Activated naive CD4-positive, alpha-beta T cell treated with anti-CD3 and anti-CD28 coated beads, Interleukin-2, amount 50 U/mL, for 24 hours (primary cell): ENCODE results near the gene CNIH2.
A peak's percentile ranks its signal among the peaks of the same experiment; 100 is the strongest.
"Not testable (repeated sequence)": the region's sequence is repeated elsewhere in the genome, so short reads cannot be mapped to it uniquely, and the experiment has no call there.

ENCODE experiments used
- H3K27ac Mint-ChIP-seq: one replicate; pipeline ENCODE4 v1.8.0; 2021; ENCODE audit warnings: mild to moderate bottlenecking, mixed read lengths
- H3K27me3 Mint-ChIP-seq: one replicate; pipeline ENCODE4 v1.8.0; 2021; ENCODE audit warnings: mixed read lengths
- H3K36me3 Mint-ChIP-seq: one replicate; pipeline ENCODE4 v1.8.0; 2021; ENCODE audit warnings: mixed read lengths
- H3K4me1 Mint-ChIP-seq: one replicate; pipeline ENCODE4 v1.8.0; 2021; ENCODE audit warnings: mixed read lengths
- H3K4me3 Mint-ChIP-seq: one replicate; pipeline ENCODE4 v1.8.0; 2021; ENCODE audit warnings: mild to moderate bottlenecking, mixed read lengths
- H3K9me3 Mint-ChIP-seq: one replicate; pipeline ENCODE4 v1.8.0; 2021; ENCODE audit warnings: mixed read lengths

Gene CNIH2

DNA sequence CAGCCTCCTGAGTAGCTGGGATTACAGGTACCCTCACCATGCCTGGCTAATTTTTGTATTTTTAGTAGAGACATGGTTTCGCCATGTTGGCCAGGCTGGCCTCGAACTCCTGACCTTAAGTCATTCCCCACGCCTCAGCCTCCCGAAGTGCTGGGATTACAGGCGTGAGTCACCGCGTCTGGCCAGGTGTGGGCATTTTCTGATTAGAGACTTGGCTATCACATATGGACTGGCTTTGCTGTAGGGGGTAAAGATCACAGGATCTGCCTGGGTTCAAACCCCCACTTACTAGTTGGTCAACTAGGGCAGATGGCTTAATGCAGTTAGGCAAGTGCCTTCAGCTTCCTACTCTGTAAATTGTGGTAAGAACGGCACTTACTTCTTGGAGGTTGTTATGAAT lies 32.3 kb downstream of the CNIH2 start:
- Mint-ChIP-seq H3K27ac (no peak overlapping the region), H3K9me3 (no peaks in the 10 kb centered on the region), H3K36me3 (no peaks in the 10 kb centered on the region), H3K4me1 (peaks cover 25% of the 10 kb centered on the region), H3K27me3 (no peaks in the 10 kb centered on the region), H3K4me3 (no peak overlapping the region)

DNA sequence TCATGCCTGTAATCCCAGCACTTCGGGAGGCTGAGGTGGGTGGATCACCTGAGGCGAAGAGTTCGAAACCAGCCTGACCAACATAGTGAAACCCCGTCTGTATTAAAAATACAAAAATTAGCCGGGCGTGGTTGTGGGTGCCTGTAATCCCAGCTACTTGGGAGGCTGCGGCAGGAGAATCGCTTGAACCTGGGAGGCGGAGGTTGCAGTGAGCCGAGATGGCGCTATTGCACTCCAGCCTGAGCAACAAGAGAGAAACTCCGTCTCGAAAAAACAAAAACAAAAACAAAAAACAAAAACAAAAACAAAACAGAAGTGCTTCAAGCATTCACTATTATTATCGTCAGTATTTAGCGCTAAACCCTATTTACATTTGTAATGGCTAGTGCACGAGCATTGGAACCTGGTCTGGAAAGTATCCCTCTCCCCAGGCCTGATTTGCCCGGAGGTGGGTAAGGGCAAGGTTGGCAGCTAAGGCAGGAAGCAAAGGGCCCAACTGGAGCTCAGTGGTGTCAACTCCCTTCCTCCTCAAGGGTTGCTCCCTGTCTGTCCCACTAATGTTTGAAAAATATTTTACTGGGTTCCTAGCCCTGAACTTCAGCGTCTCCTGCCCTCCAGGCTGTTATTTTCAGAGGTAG lies 32.9 kb downstream of the CNIH2 start:
- not testable (repeated sequence) for H3K4me3 Mint-ChIP-seq, H3K9me3 Mint-ChIP-seq, H3K27me3 Mint-ChIP-seq, H3K36me3 Mint-ChIP-seq
- Mint-ChIP-seq H3K27ac (peak overlapping the region; percentile 23), H3K4me1 (peaks cover 31% of the 10 kb centered on the region)

DNA sequence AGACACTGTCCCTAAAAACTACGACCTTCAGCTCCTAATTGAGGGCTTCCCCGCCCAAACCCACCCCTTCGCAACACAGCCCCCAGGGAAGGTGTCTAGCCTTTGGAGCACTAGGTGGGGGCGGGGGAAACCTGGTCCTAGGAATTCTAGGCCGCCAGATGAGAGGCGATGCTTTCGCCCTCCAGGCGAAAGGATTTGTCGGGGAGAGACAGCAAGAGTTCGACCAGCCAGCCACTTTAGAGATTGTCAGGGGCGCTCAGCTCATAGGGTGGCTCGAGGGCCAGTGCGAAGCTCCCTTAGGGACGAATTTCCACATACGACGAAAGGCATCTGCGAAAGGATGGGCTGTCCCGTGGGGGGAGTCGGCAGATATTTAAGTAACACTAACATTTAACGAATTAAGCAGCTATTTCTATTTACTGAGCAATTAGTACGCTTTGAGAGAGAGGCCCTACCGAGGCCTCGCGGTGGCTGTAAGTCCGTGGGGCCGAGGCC lies 33.5 kb downstream of the CNIH2 start:
- Mint-ChIP-seq H3K27me3 (no peaks in the 10 kb centered on the region), H3K9me3 (no peaks in the 10 kb centered on the region), H3K36me3 (no peaks in the 10 kb centered on the region), H3K4me3 (peak overlapping the region; percentile 91), H3K4me1 (peaks cover 36% of the 10 kb centered on the region), H3K27ac (peak overlapping the region; percentile 92)

DNA sequence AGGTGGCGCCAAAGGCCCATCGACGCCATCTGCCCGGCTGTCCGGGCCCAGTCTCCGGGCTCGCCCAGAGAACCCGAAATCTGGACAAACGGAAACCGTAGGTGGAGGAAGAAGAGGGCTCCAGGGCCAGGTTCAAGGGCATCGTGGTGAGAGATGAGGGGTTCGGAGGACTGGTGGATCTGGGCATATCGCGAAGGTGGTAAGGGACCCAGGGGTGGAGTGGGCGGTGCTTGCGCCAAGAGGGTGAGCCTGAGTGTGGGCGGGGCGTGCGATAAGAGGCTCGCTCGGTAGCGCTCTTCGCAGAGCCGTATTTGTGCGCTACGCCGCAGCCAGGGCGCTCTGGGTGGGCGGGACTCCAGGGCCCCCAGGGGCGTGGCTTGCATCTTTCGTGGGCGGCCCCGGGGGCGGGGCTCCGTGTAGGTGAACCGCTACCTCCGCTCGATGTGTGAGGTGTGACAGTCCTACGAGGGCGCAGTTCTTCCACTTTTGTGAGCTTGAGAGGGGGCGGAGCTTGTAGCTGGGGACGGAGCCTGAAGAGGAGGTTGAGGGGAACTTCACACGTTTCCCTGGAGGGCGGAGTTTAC lies 34.1 kb downstream of the CNIH2 start:
- peak overlapping the region; percentile 91 for H3K4me3 Mint-ChIP-seq
- no peaks in the 10 kb centered on the region for H3K27me3 Mint-ChIP-seq
- H3K9me3 Mint-ChIP-seq, result no peaks in the 10 kb centered on the region
- peaks cover 36% of the 10 kb centered on the region for H3K4me1 Mint-ChIP-seq
- no peaks in the 10 kb centered on the region for H3K36me3 Mint-ChIP-seq
- peak overlapping the region; percentile 92 for H3K27ac Mint-ChIP-seq

DNA sequence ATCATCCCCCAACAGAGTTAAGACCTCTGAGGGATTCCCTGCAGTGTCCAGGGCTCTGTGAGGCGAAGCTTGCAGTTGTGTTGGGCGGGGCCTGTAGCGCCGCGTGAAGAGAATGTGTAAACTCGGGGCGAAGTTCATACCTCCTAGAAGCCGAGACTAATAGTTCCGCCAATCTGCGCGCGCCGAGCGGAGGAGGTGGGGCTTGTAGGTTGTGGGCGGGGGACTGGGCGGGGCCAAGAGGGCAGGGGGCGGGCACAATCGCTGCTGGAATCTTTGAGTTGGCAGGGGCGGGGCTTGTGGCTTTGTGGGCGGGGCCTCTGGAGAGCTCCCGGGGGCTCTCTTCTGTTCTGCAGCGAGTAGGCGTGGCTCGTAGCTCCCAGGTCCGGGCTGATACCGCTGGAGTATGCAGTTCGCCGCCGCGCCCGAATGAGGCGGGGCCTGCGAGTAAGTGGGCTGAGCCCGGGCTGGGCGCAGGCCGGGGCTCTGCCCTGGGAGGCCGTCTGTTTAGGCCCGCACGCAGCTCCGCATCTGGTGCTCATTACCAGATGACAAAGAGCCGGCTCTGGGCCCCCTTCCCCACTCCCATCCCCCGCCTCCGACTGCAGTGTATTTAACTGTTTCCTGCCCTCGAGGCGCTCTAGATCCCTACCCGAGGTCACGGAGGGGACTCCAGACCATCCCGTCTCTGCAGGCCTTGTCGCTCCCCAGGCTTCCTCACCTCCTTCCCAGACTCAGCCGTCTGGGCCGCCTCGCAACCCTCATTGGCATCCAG lies 34.8 kb downstream of the CNIH2 start:
- Mint-ChIP-seq H3K27me3 (no peaks in the 10 kb centered on the region), H3K36me3 (no peaks in the 10 kb centered on the region), H3K9me3 (no peaks in the 10 kb centered on the region), H3K4me3 (peak overlapping the region; percentile 91), H3K27ac (peak overlapping the region; percentile 92), H3K4me1 (peaks cover 42% of the 10 kb centered on the region)

DNA sequence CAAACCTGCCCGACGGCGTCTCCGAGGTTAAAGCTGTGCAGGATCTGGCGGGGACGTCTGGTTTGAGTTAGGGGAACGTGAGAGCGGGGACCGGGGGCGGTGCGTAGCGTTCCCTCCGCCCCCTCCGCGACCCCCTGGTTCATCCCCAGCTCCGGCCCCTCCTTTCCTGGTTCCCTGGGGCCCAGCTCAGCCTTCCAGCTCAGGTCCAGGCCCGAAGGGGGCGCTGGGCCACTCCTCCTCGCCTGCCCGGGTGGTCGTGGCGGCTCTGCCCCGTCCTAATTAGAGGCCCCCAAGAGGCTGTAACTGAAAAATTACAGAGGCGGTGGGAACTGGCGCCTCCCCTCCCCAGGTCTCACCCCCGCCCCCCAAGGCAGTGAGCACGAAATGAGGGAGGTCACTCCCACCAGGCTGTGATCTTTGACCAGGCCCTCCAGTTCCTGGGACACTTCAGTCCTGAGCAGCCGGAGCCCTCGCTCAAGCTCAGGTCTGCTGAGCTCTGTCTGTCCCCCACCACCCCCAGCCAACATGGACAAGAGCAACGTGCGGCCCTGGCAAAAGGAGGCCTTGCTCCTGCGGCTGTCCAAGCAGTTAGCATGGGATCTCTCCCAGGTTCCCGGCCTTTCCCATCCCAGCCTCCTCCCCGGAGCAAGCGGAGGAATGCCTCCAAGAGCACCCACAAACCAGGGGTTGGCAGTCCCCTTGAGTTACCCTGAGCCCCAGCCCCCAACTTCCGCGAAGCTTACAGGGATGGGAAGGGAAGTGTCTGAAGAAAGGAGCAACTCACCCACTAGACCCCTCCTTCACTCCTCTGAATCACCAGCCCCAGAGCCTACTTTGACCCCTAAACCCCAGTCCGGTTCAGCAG lies 35.6 kb downstream of the CNIH2 start:
- Mint-ChIP-seq H3K27ac (peak overlapping the region; percentile 91), H3K27me3 (no peaks in the 10 kb centered on the region), H3K4me1 (peaks cover 49% of the 10 kb centered on the region), H3K9me3 (no peaks in the 10 kb centered on the region), H3K36me3 (no peaks in the 10 kb centered on the region), H3K4me3 (peak overlapping the region; percentile 91)

DNA sequence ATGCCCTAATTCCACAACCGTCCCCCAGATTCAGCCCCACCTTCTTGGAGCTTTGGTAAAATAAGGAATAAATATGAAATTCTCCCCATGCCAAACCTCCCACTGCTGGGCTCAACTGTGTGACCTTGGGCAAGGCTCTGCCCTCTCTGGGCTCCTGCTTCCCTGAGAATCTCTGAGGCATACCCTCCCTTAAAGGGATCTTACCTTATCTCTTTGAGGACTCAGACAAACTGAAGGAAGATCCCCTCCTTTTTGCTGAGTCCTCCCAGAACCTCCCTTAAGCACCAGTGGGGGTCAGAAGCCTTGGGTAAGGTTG lies 36.2 kb downstream of the CNIH2 start:
- no peaks in the 10 kb centered on the region for H3K9me3 Mint-ChIP-seq
- peak overlapping the region; percentile 74 for H3K4me3 Mint-ChIP-seq
- no peaks in the 10 kb centered on the region for H3K36me3 Mint-ChIP-seq
- H3K4me1 Mint-ChIP-seq, result peaks cover 55% of the 10 kb centered on the region
- no peaks in the 10 kb centered on the region for H3K27me3 Mint-ChIP-seq
- H3K27ac Mint-ChIP-seq, result peak overlapping the region; percentile 91

DNA sequence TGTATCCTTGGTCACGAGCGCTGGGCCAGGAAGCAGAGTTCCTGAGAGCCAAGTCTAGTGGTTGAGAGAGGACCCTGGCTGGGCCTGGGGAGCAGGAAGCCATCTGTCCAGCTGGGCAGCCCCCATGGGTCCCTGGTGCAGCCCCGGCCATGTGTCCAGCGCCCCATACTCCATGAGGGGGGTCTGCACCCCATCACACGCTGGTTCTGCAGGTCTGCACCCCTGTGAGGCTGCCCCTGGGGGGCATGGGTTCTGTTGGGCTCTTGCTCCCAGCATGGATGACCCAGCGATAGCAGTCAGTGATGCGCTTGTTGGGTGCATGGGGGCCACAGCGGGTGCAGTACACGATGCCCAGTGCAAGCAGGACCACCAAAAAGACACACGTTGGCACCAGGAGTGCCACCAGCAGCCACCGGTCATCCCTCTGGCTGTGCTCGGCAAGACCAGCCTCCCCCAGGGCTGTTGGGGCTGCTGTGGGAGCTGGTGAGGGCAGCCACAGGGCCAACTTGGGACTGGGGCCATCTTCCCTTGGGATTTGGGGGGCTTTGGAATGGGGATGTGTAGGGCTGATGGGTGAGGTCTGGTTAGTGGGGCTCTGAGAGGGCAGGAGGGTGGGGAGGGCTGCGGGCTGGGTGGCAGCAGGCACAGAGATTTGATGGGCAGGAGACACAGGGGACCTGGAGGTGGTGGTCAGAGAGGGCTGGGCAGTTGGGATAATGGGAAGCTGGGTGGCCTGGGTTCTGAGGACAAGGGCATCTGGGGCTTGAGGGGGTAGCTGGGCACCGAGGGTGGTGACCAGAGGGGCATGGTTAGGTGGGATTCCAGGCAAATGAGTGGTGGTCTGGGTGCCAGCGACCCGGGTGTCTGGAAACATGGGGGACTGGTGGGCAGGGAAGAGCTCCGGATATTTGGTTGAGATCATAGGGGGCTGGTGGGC lies 36.9 kb downstream of the CNIH2 start:
- Mint-ChIP-seq H3K4me3 (peak overlapping the region; percentile 74), H3K9me3 (no peaks in the 10 kb centered on the region), H3K4me1 (peaks cover 62% of the 10 kb centered on the region), H3K27ac (peak overlapping the region; percentile 91), H3K36me3 (no peaks in the 10 kb centered on the region), H3K27me3 (no peaks in the 10 kb centered on the region)

DNA sequence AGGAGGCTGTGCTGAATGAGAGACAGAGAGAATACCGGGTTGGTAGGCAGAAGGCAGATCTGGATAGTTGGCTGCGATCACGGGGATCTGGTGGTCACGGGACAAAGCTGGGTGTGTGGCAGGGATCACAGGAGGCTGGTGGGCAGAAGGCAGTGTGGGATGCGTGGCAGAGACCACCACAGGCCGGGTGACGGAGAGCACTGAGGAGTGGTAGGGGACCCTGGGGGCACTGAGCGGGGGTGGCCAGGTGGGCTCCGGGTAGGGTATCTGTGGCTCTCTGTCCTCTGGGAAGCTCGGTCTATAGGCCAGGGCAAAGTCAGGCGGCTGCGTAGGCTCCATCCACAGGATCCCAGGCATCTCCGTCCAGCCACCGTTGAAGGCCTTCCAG lies 37.5 kb downstream of the CNIH2 start:
- H3K9me3 Mint-ChIP-seq, result no peaks in the 10 kb centered on the region
- no peak overlapping the region for H3K4me3 Mint-ChIP-seq
- H3K27me3 Mint-ChIP-seq, result no peaks in the 10 kb centered on the region
- H3K36me3 Mint-ChIP-seq, result no peaks in the 10 kb centered on the region
- H3K27ac Mint-ChIP-seq, result peak overlapping the region; percentile 90
- peaks cover 68% of the 10 kb centered on the region for H3K4me1 Mint-ChIP-seq

DNA sequence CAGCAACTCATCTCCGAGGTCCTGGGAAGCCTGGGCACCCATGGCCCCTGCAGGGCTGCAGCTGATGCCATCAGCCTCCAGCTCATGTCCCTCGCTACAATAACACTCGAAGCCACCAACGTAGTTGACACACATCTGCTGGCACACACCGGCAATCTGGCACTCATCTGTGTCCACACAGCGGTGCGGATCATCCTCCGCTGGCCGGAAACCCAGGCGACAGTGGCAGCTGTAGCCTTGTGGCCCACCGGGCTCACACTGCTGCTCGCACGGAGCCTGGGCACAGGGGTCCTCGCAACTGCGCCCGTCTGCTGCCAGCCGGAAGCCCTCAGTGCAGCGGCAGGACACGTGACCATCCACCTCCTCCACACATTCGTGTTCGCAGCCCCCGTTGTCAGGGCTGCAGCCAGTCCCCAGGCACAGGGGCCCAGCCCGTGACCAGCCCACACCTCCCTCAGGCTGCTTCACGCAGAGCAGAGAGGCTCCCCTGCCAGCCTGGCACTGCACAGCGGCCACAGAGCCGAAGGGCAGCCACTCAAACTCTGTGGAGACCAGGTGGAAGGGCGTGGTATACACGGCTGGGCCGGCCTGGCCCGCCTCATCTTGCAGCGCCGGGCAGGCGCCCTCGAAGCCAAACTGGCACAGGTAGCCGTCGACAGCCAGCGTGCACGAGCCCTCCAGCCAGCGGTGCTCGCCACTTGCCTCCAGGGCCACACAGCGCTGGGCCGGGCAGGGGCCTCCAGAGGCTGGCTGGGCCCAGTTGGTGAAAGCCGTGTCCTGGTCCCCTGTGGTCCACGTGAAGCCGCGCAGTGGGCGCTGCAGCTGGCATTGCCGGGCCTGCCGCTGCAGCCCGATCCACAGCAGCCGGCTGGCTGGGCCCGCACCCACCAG lies 38.2 kb downstream of the CNIH2 start:
- Mint-ChIP-seq H3K27ac (peak overlapping the region; percentile 47), H3K36me3 (no peaks in the 10 kb centered on the region), H3K9me3 (no peaks in the 10 kb centered on the region), H3K4me3 (no peak overlapping the region), H3K27me3 (no peaks in the 10 kb centered on the region), H3K4me1 (peaks cover 68% of the 10 kb centered on the region)

DNA sequence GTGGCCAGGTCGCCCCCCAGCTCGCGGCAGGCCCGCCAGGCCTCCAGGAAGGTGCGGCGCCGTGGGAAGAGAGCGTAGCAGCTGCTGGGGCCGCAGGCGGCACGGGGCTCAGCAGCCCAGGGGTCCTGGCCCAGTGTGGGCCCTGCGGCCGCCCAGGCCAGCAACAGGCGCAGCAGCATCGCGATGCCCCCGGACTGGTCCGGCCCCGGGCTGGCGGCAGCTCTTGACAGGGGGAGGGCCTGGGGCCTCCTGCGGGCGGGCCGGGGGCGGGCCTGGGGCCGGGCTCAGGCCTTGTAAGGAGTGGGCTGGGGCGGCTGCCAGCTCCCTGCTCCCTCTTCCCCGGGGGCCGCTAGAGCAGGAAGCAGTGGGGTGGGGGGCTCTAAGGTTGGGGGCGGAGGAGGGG lies 38.9 kb downstream of the CNIH2 start, which contains the start of gene CD248:
TSS of gene CD248 (minus strand) at position 196 of the 403 bp plus-strand sequence. CDS start at position 179, 17 bp downstream.
- peak within 1 kb of the TSS; percentile 44 for H3K4me3 Mint-ChIP-seq
- H3K36me3 Mint-ChIP-seq, result no peaks in the 10 kb centered on the region
- H3K9me3 Mint-ChIP-seq, result no peaks in the 10 kb centered on the region
- H3K4me1 Mint-ChIP-seq, result peaks cover 66% of the 10 kb centered on the region
- peak within 1 kb of the TSS; percentile 82 for H3K27ac Mint-ChIP-seq
- no peaks in the 10 kb centered on the region for H3K27me3 Mint-ChIP-seq

DNA sequence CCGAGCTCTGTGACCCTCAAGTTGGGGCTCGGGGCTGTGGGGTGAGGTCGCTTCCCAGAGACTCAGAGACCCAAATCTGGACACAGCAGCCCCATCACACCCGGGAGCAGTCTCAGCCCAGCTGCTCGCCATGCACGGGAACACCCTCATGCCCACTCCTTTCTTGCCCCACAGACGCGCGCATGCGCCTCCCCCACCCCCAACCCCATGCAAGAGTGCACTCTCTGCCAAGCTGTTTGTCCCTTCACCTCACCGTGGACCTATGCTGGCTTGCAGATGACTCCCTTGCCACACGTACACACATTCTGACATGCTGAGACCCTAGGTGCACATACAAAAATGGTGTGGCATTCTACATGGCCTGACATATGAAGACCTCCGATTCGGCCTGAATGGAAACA lies 39.3 kb downstream of the CNIH2 start:
- Mint-ChIP-seq H3K27me3 (no peaks in the 10 kb centered on the region), H3K9me3 (no peaks in the 10 kb centered on the region), H3K4me1 (peaks cover 68% of the 10 kb centered on the region), H3K27ac (peak overlapping the region; percentile 82), H3K4me3 (peak overlapping the region; percentile 39), H3K36me3 (no peaks in the 10 kb centered on the region)

DNA sequence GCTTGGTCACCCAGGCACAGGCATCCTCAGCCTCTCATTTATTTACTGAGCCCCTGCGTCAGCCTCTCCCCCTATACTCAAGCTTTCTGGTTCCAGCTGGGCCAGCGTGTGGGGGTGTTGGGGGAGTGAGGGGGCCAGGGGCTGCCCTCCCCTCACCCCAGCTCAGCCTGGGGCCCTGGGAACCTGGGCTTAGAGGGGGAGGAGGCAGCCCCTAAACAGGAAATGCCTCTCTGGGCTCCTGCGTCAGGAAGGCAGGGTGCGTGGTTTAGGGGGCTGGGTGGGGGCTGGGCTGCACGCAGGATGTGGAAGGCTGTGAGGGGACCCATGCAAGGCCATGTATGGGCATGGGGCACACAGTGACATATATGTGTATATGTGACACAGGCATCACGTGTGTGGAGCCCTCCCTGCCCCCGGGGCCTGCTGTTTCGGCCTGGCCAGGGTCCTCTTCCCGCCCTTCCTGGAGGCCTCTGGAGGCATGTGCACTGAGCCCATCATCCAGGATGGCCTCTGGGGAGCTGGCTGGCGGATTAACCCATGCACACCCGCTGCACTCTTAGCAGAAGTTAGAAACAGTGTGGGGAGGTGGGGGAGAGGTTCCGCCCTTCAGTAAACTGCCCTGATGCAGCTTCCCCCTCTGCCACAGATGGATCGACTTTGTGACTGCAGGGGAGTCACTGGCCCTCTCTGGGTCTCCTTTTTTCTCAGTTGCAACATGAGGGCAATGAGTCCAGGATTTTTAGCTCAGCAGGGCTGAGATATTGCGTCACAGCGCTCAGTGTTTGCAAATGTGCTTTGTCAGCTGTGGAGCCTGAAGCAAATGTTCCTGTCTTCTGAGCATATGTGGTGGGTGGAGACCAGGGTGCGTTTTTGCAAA lies 40.0 kb downstream of the CNIH2 start:
- peak overlapping the region; percentile 82 for H3K27ac Mint-ChIP-seq
- no peaks in the 10 kb centered on the region for H3K36me3 Mint-ChIP-seq
- H3K27me3 Mint-ChIP-seq, result no peaks in the 10 kb centered on the region
- H3K4me1 Mint-ChIP-seq, result peaks cover 72% of the 10 kb centered on the region
- no peaks in the 10 kb centered on the region for H3K9me3 Mint-ChIP-seq
- peak overlapping the region; percentile 44 for H3K4me3 Mint-ChIP-seq
